PFSK-1 (cell line): ENCODE measurements around the gene GALR2.

ENCODE experiments used
- FOXP2 ChIP-seq: optimal IDR thresholded peaks from 2 replicates; pipeline ENCODE3; 2011; ENCODE audit warnings: borderline replicate concordance, control low read depth, inconsistent platforms; ENCODE audit not compliant: insufficient read depth; ENCODE audit errors: extremely low read length, extremely low read depth
- POLR2AphosphoS5 ChIP-seq: IDR thresholded peaks from 2 replicates; pipeline ENCODE4 v1.6.1; 2012; ENCODE audit warnings: low read depth, mild to moderate bottlenecking, control low read depth, low read length, moderate library complexity
- REST ChIP-seq, 2 experiments: IDR thresholded peaks; 2 replicates each; pipeline versions ENCODE4 v1.6.1 to v1.8.0; 2011 to 2012; ENCODE audit warnings: low read depth in 2 of 2, low read length in 2 of 2, control low read depth in 1 of 2, inconsistent platforms in 1 of 2, mild to moderate bottlenecking in 1 of 2, moderate library complexity in 1 of 2; ENCODE audit not compliant: insufficient read depth in 1 of 2
- SIN3A ChIP-seq: IDR thresholded peaks from 2 replicates; pipeline ENCODE4 v1.6.1; 2012; ENCODE audit warnings: mild to moderate bottlenecking, low read length, moderate library complexity, borderline replicate concordance; ENCODE audit not compliant: insufficient read depth
- TAF1 ChIP-seq: IDR thresholded peaks from 2 replicates; pipeline ENCODE4 v1.6.1; 2012; ENCODE audit warnings: low read length, control low read depth, borderline replicate concordance; ENCODE audit not compliant: insufficient read depth

Gene GALR2

DNA sequence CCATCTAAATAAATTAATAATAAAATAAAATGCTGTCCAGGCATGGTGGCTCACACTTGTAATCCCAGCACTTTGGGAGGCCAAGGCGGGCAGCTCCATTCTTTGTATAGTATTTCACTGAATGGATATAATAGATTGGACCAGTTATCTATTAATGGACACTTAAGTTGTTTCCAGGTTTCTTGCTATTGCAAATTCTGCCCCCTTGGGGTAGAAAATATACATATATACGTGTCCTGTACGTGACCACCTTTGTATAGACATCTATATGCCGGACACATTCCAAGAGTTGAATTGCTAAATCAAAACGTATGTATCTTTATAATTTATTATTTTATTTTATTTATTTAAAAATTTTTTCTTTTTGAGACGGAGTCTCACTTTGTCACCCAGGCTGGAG, 32.9 kb downstream of the GALR2 start:
- TF ChIP-seq POLR2AphosphoS5 (no peak), SIN3A (no peak), REST (IDR thresholded peaks at IDR 0.05; ENCODE audit: insufficient read depth in 1 of 2, low read depth in 2 of 2, low read length in 2 of 2) (no peak), TAF1 (no peak), FOXP2 (no peak)

- TF ChIP-seq TAF1 (no peak), SIN3A (no peak), POLR2AphosphoS5 (no peak), REST (IDR thresholded peaks at IDR 0.05; ENCODE audit: insufficient read depth in 1 of 2, low read depth in 2 of 2, low read length in 2 of 2) (no peak), FOXP2 (no peak)
Measured at GRCh38 chr17:76111956-76112355, 37.4 kb downstream of the GALR2 start.

DNA sequence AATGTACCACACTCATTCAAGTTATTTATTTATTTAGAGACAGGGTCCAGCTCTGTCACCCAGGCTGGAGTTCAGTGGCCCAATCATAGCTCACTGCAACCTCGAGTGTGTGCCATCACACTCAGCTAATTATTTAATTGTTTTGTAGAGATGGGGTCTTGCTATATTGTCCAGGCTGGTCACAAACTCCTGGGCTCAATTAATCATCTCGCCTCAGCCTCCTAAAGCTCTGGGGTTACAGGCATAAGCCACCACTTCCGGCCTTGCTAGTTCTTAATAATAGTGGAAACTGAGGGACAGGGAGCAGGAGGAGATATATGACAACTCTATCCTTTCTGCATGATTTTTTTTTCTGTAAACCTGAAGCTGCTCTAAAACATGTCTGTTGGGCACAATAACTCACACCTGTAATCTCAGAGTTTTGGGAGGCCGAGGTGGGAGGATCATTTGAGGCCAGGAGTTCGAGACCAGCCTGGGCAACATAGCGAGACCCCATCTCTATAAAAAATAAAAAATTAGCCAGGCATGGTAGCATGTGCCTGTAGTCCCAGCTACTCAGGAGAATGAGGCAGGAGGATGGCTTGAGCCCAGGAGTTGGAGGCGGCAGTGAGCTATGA, 40.7 kb downstream of the GALR2 start:
- no peak for TF ChIP-seq TAF1
- no peak for TF ChIP-seq FOXP2
- TF ChIP-seq SIN3A: no peak
- TF ChIP-seq REST (IDR thresholded peaks at IDR 0.05; ENCODE audit: insufficient read depth in 1 of 2, low read depth in 2 of 2, low read length in 2 of 2): no peak
- TF ChIP-seq POLR2AphosphoS5: no peak

- TF ChIP-seq POLR2AphosphoS5 (no peak), REST (IDR thresholded peaks at IDR 0.05; ENCODE audit: insufficient read depth in 1 of 2, low read depth in 2 of 2, low read length in 2 of 2) (no peak), SIN3A (no peak), TAF1 (no peak), FOXP2 (no peak)
Measured at GRCh38 chr17:76119409-76120371, 45.1 kb downstream of the GALR2 start.
